ENCODE results near the gene CDRT4. TPM values are rescaled to one million over a fixed set of nuclear protein-coding genes. Genes with fewer than 3 reads are reported as not detected.

The CDRT4 gene
- total and polyA plus RNA-seq, 2 experiments from 2014 or later, result 6.5 to 13.0 TPM

DNA sequence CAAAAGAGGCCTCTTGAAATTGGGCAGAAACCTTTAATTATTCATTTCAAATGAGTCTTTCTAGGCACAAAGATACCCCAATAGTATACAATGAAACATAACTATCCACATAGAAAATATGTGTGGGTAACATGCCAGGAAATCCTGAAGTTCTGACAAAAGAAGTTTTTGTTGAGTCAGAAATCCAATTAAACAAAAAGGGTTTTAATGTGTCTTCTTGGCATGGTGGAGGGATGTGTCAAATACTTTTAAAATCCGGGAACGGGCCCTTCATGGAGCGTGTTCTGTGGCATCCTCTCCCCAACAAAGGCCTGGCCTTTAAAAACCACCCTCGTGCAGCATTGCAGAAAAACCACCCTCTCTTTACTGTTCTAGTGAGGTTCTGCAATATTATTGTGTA, 14.2 kb downstream of the CDRT4 start (continued):
- TF ChIP-seq, protein P1, sequence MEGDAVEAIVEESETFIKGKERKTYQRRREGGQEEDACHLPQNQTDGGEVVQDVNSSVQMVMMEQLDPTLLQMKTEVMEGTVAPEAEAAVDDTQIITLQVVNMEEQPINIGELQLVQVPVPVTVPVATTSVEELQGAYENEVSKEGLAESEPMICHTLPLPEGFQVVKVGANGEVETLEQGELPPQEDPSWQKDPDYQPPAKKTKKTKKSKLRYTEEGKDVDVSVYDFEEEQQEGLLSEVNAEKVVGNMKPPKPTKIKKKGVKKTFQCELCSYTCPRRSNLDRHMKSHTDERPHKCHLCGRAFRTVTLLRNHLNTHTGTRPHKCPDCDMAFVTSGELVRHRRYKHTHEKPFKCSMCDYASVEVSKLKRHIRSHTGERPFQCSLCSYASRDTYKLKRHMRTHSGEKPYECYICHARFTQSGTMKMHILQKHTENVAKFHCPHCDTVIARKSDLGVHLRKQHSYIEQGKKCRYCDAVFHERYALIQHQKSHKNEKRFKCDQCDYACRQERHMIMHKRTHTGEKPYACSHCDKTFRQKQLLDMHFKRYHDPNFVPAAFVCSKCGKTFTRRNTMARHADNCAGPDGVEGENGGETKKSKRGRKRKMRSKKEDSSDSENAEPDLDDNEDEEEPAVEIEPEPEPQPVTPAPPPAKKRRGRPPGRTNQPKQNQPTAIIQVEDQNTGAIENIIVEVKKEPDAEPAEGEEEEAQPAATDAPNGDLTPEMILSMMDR (conservative IDR thresholded peaks at IDR 0.05; ENCODE audit: low read depth in 2 of 2), result no peak

GRCh38 chr17:15452746-15453145, 14.7 kb downstream of the CDRT4 start:
- no peaks in the 10 kb centered on the region for H3K36me3 ChIP-seq (ENCODE audit: insufficient read depth)
- no peak for TF ChIP-seq STAT1 (IDR thresholded peaks at IDR 0.05; ENCODE audit: unreplicated experiment)
- TF ChIP-seq, protein P2, sequence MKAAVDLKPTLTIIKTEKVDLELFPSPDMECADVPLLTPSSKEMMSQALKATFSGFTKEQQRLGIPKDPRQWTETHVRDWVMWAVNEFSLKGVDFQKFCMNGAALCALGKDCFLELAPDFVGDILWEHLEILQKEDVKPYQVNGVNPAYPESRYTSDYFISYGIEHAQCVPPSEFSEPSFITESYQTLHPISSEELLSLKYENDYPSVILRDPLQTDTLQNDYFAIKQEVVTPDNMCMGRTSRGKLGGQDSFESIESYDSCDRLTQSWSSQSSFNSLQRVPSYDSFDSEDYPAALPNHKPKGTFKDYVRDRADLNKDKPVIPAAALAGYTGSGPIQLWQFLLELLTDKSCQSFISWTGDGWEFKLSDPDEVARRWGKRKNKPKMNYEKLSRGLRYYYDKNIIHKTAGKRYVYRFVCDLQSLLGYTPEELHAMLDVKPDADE (IDR thresholded peaks at IDR 0.05), result no peak
- TF ChIP-seq EZH2phosphoT487 (IDR thresholded peaks at IDR 0.05; ENCODE audit: unreplicated experiment), result no peak
- TF ChIP-seq, protein P1 (conservative IDR thresholded peaks at IDR 0.05; ENCODE audit: low read depth in 2 of 2), result no peak
- no peak overlapping the region for H3K4me2 ChIP-seq
- no peak overlapping the region for H3K4me3 ChIP-seq
- no peak overlapping the region for H3K27ac ChIP-seq (ENCODE audit: low read depth)
- Mint-ChIP-seq H3K27me3 (ENCODE audit: insufficient read depth, low read depth, poor library complexity) (no peaks in the 10 kb centered on the region), H3K27ac (no peak overlapping the region), H3K4me3 (no peak overlapping the region), H3K36me3 (ENCODE audit: low read depth) (peaks cover 19% of the 10 kb centered on the region), H3K4me1 (no peaks in the 10 kb centered on the region), H3K9me3 (peaks cover 8% of the 10 kb centered on the region; the same call in 2 of the 3 replicates)
- no peak overlapping the region for H2AFZ ChIP-seq
- no peaks in the 10 kb centered on the region for H3K9me2 ChIP-seq (ENCODE audit: insufficient read depth)
- ATAC-seq (no peak), DNase-seq (ENCODE audit: low spot score) (no peak)
- H3F3A ChIP-seq (replicated peaks; ENCODE audit: low read depth), result no peaks in the 10 kb centered on the region
- no peaks in the 10 kb centered on the region for H3K79me2 ChIP-seq (replicated peaks; ENCODE audit: insufficient read depth)
- no peaks in the 10 kb centered on the region for H4K20me1 ChIP-seq (replicated peaks; ENCODE audit: insufficient read depth)
- no peaks in the 10 kb centered on the region for H3K27me3 ChIP-seq (ENCODE audit: insufficient read depth)
- H3K4me1 ChIP-seq (ENCODE audit: insufficient read depth), result no peaks in the 10 kb centered on the region

GRCh38 chr17:15451680-15452079, 15.7 kb downstream of the CDRT4 start:
- DNase-seq (ENCODE audit: low spot score) (no peak), ATAC-seq (no peak)
- Mint-ChIP-seq H3K4me3 (no peak overlapping the region), H3K4me1 (no peaks in the 10 kb centered on the region), H3K36me3 (ENCODE audit: low read depth) (peaks cover 14% of the 10 kb centered on the region), H3K27ac (no peak overlapping the region), H3K27me3 (ENCODE audit: insufficient read depth, low read depth, poor library complexity) (no peaks in the 10 kb centered on the region), H3K9me3 (peaks cover 8% of the 10 kb centered on the region; the same call in 2 of the 3 replicates)
- Histone ChIP-seq H3K36me3 (ENCODE audit: insufficient read depth) (no peaks in the 10 kb centered on the region), H3K79me2 (replicated peaks; ENCODE audit: insufficient read depth) (no peaks in the 10 kb centered on the region), H4K20me1 (replicated peaks; ENCODE audit: insufficient read depth) (no peaks in the 10 kb centered on the region), H3F3A (replicated peaks; ENCODE audit: low read depth) (no peaks in the 10 kb centered on the region), H3K4me1 (ENCODE audit: insufficient read depth) (no peaks in the 10 kb centered on the region), H3K4me2 (no peak overlapping the region), H3K27ac (ENCODE audit: low read depth) (no peak overlapping the region), H2AFZ (no peak overlapping the region), H3K9me2 (ENCODE audit: insufficient read depth) (no peaks in the 10 kb centered on the region), H3K27me3 (ENCODE audit: insufficient read depth) (no peaks in the 10 kb centered on the region), H3K4me3 (no peak overlapping the region)
- TF ChIP-seq, protein P3, sequence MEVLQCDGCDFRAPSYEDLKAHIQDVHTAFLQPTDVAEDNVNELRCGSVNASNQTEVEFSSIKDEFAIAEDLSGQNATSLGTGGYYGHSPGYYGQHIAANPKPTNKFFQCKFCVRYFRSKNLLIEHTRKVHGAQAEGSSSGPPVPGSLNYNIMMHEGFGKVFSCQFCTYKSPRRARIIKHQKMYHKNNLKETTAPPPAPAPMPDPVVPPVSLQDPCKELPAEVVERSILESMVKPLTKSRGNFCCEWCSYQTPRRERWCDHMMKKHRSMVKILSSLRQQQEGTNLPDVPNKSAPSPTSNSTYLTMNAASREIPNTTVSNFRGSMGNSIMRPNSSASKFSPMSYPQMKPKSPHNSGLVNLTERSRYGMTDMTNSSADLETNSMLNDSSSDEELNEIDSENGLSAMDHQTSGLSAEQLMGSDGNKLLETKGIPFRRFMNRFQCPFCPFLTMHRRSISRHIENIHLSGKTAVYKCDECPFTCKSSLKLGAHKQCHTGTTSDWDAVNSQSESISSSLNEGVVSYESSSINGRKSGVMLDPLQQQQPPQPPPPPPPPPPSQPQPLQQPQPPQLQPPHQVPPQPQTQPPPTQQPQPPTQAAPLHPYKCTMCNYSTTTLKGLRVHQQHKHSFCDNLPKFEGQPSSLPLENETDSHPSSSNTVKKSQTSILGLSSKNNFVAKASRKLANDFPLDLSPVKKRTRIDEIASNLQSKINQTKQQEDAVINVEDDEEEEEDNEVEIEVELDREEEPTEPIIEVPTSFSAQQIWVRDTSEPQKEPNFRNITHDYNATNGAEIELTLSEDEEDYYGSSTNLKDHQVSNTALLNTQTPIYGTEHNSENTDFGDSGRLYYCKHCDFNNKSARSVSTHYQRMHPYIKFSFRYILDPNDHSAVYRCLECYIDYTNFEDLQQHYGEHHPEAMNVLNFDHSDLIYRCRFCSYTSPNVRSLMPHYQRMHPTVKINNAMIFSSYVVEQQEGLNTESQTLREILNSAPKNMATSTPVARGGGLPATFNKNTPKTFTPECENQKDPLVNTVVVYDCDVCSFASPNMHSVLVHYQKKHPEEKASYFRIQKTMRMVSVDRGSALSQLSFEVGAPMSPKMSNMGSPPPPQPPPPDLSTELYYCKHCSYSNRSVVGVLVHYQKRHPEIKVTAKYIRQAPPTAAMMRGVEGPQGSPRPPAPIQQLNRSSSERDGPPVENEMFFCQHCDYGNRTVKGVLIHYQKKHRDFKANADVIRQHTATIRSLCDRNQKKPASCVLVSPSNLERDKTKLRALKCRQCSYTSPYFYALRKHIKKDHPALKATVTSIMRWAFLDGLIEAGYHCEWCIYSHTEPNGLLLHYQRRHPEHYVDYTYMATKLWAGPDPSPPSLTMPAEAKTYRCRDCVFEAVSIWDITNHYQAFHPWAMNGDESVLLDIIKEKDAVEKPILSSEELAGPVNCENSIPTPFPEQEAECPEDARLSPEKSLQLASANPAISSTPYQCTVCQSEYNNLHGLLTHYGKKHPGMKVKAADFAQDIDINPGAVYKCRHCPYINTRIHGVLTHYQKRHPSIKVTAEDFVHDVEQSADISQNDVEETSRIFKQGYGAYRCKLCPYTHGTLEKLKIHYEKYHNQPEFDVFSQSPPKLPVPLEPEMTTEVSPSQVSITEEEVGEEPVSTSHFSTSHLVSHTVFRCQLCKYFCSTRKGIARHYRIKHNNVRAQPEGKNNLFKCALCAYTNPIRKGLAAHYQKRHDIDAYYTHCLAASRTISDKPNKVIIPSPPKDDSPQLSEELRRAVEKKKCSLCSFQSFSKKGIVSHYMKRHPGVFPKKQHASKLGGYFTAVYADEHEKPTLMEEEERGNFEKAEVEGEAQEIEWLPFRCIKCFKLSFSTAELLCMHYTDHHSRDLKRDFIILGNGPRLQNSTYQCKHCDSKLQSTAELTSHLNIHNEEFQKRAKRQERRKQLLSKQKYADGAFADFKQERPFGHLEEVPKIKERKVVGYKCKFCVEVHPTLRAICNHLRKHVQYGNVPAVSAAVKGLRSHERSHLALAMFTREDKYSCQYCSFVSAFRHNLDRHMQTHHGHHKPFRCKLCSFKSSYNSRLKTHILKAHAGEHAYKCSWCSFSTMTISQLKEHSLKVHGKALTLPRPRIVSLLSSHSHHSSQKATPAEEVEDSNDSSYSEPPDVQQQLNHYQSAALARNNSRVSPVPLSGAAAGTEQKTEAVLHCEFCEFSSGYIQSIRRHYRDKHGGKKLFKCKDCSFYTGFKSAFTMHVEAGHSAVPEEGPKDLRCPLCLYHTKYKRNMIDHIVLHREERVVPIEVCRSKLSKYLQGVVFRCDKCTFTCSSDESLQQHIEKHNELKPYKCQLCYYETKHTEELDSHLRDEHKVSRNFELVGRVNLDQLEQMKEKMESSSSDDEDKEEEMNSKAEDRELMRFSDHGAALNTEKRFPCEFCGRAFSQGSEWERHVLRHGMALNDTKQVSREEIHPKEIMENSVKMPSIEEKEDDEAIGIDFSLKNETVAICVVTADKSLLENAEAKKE (CRISPR knock-in tag; IDR thresholded peaks at IDR 0.05), result no peak
- TF ChIP-seq POLR2AphosphoS5 (IDR thresholded peaks at IDR 0.05; ENCODE audit: low read depth) (no peak), EZH2 (IDR thresholded peaks at IDR 0.05; ENCODE audit: low read depth, unreplicated experiment) (no peak)
- TF ChIP-seq, protein P2 (IDR thresholded peaks at IDR 0.05), result no peak

Measured in GM23338 (cell line).